Activated naive CD4-positive, alpha-beta T cell treated with anti-CD3 and anti-CD28 coated beads, Interleukin-2, amount 10 ng/mL, durations not matched to agents 7 days and 5 days (primary cell): Measurements from ENCODE around the gene LST1.
"Not testable (repeated sequence)": the region's sequence is repeated elsewhere in the genome, so short reads cannot be mapped to it uniquely, and the experiment has no call there.

ENCODE experiments used
- CTCF ChIA-PET: fragments of 350-600 bp; sonication (Branson Sonifier 250); formaldehyde crosslinking; loops from one replicate; lab custom pipeline; 2021; ENCODE audit warnings: antibody characterized with exemption; lab: Charles Lee
- DNase-seq: peaks from one replicate; pipeline ENCODE4 v3.0.0-alpha.2; 2020
- H3K27ac Mint-ChIP-seq: one replicate; pipeline ENCODE4 v1.8.0; 2021; ENCODE audit warnings: mild to moderate bottlenecking, moderate library complexity, mixed read lengths
- H3K27me3 Mint-ChIP-seq: one replicate; pipeline ENCODE4 v1.8.0; 2021; ENCODE audit warnings: mild to moderate bottlenecking, mixed read lengths
- H3K36me3 Mint-ChIP-seq: one replicate; pipeline ENCODE4 v1.8.0; 2021; ENCODE audit warnings: mixed read lengths
- H3K4me1 Mint-ChIP-seq: one replicate; pipeline ENCODE4 v1.8.0; 2021; ENCODE audit warnings: mixed read lengths
- H3K4me3 Mint-ChIP-seq: one replicate; pipeline ENCODE4 v1.8.0; 2021; ENCODE audit warnings: mild to moderate bottlenecking, moderate library complexity, mixed read lengths
- H3K9me3 Mint-ChIP-seq: one replicate; pipeline ENCODE4 v1.8.0; 2021; ENCODE audit warnings: mixed read lengths

LST1 gene

GRCh38 chr6:31579546-31580437 is 6.3 kb upstream of the LST1 start:
- peaks cover 71% of the 10 kb centered on the region for H3K36me3 Mint-ChIP-seq
- CTCF ChIA-PET = interaction anchor here (0.6 to 33.1 kb wide), 9 partner anchors 9 to 159 kb away, joined by 3 to 1087 read pairs (median 4); partner anchors contain the start of genes ATP6V1G2, LST1, NCR3 and NFKBIL1

GRCh38 chr6:31580438-31580740 is 5.7 kb upstream of the LST1 start:
- no peak for DNase-seq
- CTCF ChIA-PET = interaction anchor here (0.6 to 33.1 kb wide), 9 partner anchors 9 to 158 kb away, joined by 3 to 1087 read pairs (median 4); partner anchors contain the start of genes ATP6V1G2, LST1, NCR3 and NFKBIL1
- Mint-ChIP-seq H3K36me3 (peaks cover 69% of the 10 kb centered on the region), H3K4me1 (peaks cover 70% of the 10 kb centered on the region), H3K27ac (peak overlapping the region; percentile 97), H3K4me3 (peak overlapping the region; percentile 93), H3K27me3 (peaks cover 2% of the 10 kb centered on the region), H3K9me3 (no peaks in the 10 kb centered on the region)

More at GRCh38 chr6:31579546-31580437, 6.3 kb upstream of the LST1 start:
- Mint-ChIP-seq H3K27ac (peak overlapping the region; percentile 97), H3K27me3 (peaks cover 4% of the 10 kb centered on the region), H3K4me3 (peak overlapping the region; percentile 93), H3K4me1 (peaks cover 70% of the 10 kb centered on the region), H3K9me3 (no peaks in the 10 kb centered on the region)
- no peak for DNase-seq

- peak; percentile 90 for DNase-seq
- H3K9me3 Mint-ChIP-seq = no peaks in the 10 kb centered on the region
- CTCF ChIA-PET = interaction anchor here (0.6 to 33.1 kb wide), 9 partner anchors 10 to 158 kb away, joined by 3 to 1087 read pairs (median 4); partner anchors contain the start of genes ATP6V1G2, LST1, NCR3 and NFKBIL1
Observed at GRCh38 chr6:31580807-31581433, 5.2 kb upstream of the LST1 start.

GRCh38 chr6:31581434-31582229 is 4.4 kb upstream of the LST1 start:
- CTCF ChIA-PET = interaction anchor here (1.2 to 33.1 kb wide), 5 partner anchors 12 to 157 kb away, joined by 3 to 1087 read pairs (median 4); partner anchors contain the start of genes ATP6V1G2, LST1, NCR3 and NFKBIL1
- no peaks in the 10 kb centered on the region for H3K9me3 Mint-ChIP-seq
- H3K4me3 Mint-ChIP-seq = peak overlapping the region; percentile 93
- no peaks in the 10 kb centered on the region for H3K27me3 Mint-ChIP-seq
- H3K27ac Mint-ChIP-seq = peak overlapping the region; percentile 97
- peaks cover 58% of the 10 kb centered on the region for H3K36me3 Mint-ChIP-seq
- DNase-seq = peak; percentile 51
- H3K4me1 Mint-ChIP-seq = peaks cover 72% of the 10 kb centered on the region

More at GRCh38 chr6:31580807-31581433, 5.2 kb upstream of the LST1 start:
- Mint-ChIP-seq H3K36me3 (peaks cover 66% of the 10 kb centered on the region), H3K4me3 (peak overlapping the region; percentile 93), H3K27ac (peak overlapping the region; percentile 97), H3K4me1 (peaks cover 70% of the 10 kb centered on the region), H3K27me3 (no peaks in the 10 kb centered on the region)

- peak; percentile 88 for DNase-seq
- Mint-ChIP-seq H3K4me3 (peak within 1 kb of the TSS; percentile 93), H3K4me1 (peaks cover 72% of the 10 kb centered on the region), H3K27me3 (no peaks in the 10 kb centered on the region), H3K27ac (peak within 1 kb of the TSS; percentile 97), H3K9me3 (no peaks in the 10 kb centered on the region), H3K36me3 (peaks cover 54% of the 10 kb centered on the region)
- CTCF ChIA-PET = interaction anchor here (1.0 to 33.1 kb wide), 4 partner anchors 12 to 29 kb away, joined by 3 to 1087 read pairs (median 392); partner anchors contain the start of genes ATP6V1G2, LST1, NCR3 and NFKBIL1
Observed at GRCh38 chr6:31582230-31582643, 3.8 kb upstream of the LST1 start, which contains the start of gene LTB. Gene LTB, minus strand, starts transcription at chr6:31582424. Its CDS starts 7 bp downstream, at chr6:31582417.

GRCh38 chr6:31585491-31585890 is 586 bp upstream of the LST1 start:
- H3K27ac Mint-ChIP-seq = peak overlapping the region; percentile 97
- H3K4me1 Mint-ChIP-seq = peaks cover 70% of the 10 kb centered on the region
- H3K27me3 Mint-ChIP-seq = no peaks in the 10 kb centered on the region
- H3K36me3 Mint-ChIP-seq = peaks cover 33% of the 10 kb centered on the region
- CTCF ChIA-PET = interaction anchor here (22.2 to 33.1 kb wide), 3 partner anchors 8 to 32 kb away, joined by 780 to 1087 read pairs (median 780); partner anchors contain the start of genes ATP6V1G2, LST1, LTA and LTB
- no peaks in the 10 kb centered on the region for H3K9me3 Mint-ChIP-seq
- H3K4me3 Mint-ChIP-seq = peak overlapping the region; percentile 71
- DNase-seq = peak; percentile 76

- no peaks in the 10 kb centered on the region for H3K27me3 Mint-ChIP-seq
- peak overlapping the region; percentile 97 for H3K27ac Mint-ChIP-seq
- H3K4me1 Mint-ChIP-seq = peaks cover 82% of the 10 kb centered on the region
- no peaks in the 10 kb centered on the region for H3K9me3 Mint-ChIP-seq
- DNase-seq = peak; percentile 54
- peak overlapping the region; percentile 71 for H3K4me3 Mint-ChIP-seq
- H3K36me3 Mint-ChIP-seq = peaks cover 22% of the 10 kb centered on the region
- CTCF ChIA-PET = interaction anchor here (0.5 to 33.1 kb wide), 4 partner anchors 7 to 34 kb away, joined by 4 to 1087 read pairs (median 780); partner anchors contain the start of genes ATP6V1G2, LST1, LTA and LTB
Observed at GRCh38 chr6:31586599-31587281, 663 bp downstream of the LST1 start.

- CTCF ChIA-PET = interaction anchor here (22.2 to 33.1 kb wide), 3 partner anchors 6 to 35 kb away, joined by 780 to 1087 read pairs (median 780); partner anchors contain the start of genes ATP6V1G2, LST1, LTA and LTB
- no peak for DNase-seq
- Mint-ChIP-seq H3K27me3 (no peaks in the 10 kb centered on the region), H3K9me3 (no peaks in the 10 kb centered on the region), H3K4me1 (peaks cover 87% of the 10 kb centered on the region), H3K4me3 (peak overlapping the region; percentile 70), H3K27ac (peak overlapping the region; percentile 91), H3K36me3 (peaks cover 10% of the 10 kb centered on the region)
Observed at GRCh38 chr6:31587791-31588777, 2.0 kb downstream of the LST1 start.

GRCh38 chr6:31588871-31589650 is 3.0 kb downstream of the LST1 start:
- no peak overlapping the region for H3K27ac Mint-ChIP-seq
- no peaks in the 10 kb centered on the region for H3K27me3 Mint-ChIP-seq
- H3K4me1 Mint-ChIP-seq = peaks cover 89% of the 10 kb centered on the region
- CTCF ChIA-PET = interaction anchor here (22.2 to 33.1 kb wide), 3 partner anchors 5 to 36 kb away, joined by 780 to 1087 read pairs (median 780); partner anchors contain the start of genes ATP6V1G2, LST1, LTA and LTB
- no peak for DNase-seq
- peaks cover 10% of the 10 kb centered on the region for H3K36me3 Mint-ChIP-seq
- H3K4me3 Mint-ChIP-seq = peak overlapping the region; percentile 10
- no peaks in the 10 kb centered on the region for H3K9me3 Mint-ChIP-seq

- Mint-ChIP-seq H3K4me1 (peaks cover 83% of the 10 kb centered on the region), H3K27ac (peak overlapping the region; percentile 70)
- H3K27me3 Mint-ChIP-seq, H3K36me3 Mint-ChIP-seq, H3K4me3 Mint-ChIP-seq, H3K9me3 Mint-ChIP-seq, DNase-seq: not testable (repeated sequence)
- CTCF ChIA-PET = interaction anchor here (22.2 to 33.1 kb wide), 3 partner anchors 3 to 38 kb away, joined by 780 to 1087 read pairs (median 780); partner anchors contain the start of genes ATP6V1G2, LST1, LTA and LTB
Observed at GRCh38 chr6:31590691-31591090, 4.6 kb downstream of the LST1 start.

- CTCF ChIA-PET = interaction anchor here (0.9 to 33.1 kb wide), 4 partner anchors 15 to 51 kb away, joined by 3 to 1087 read pairs (median 392); partner anchors contain the start of genes ATP6V1G2, DDX39B, LST1 and LTA
- Mint-ChIP-seq H3K4me3 (peak overlapping the region; percentile 53), H3K4me1 (peaks cover 81% of the 10 kb centered on the region), H3K9me3 (no peaks in the 10 kb centered on the region), H3K27ac (peak overlapping the region; percentile 88), H3K36me3 (peaks cover 5% of the 10 kb centered on the region), H3K27me3 (no peaks in the 10 kb centered on the region)
- no peak for DNase-seq
Observed at GRCh38 chr6:31592396-31592771, 6.3 kb downstream of the LST1 start.
